SK-N-SH (cell line): Measurements from ENCODE around the gene CALCB. TPM values are rescaled to one million over a fixed set of nuclear protein-coding genes. Genes with fewer than 3 reads are reported as not detected.

Source experiments
- CTCF ChIA-PET: fragments of 300-600, 350-600 bp; formaldehyde crosslinking; extraction: SDS; loops from one replicate; lab custom pipeline; 2021; lab: Yijun Ruan, JAX
- POLR2A ChIA-PET: fragments of 350-600 bp; sonication (Branson Sonifier 250); formaldehyde crosslinking; extraction: SDS; loops from one replicate; lab custom pipeline; 2020; ENCODE audit warnings: antibody characterized with exemption, inconsistent platforms; lab: Yijun Ruan, JAX
- DNase-seq: peaks from one replicate; pipeline ENCODE4 v3.0.0; 2012
- H2AFZ ChIP-seq: fragments of 200-600 bp; sonication (generic); 2 replicates; pipeline ENCODE4 v1.8.1; 2016; ENCODE audit warnings: antibody characterized with exemption, mild to moderate bottlenecking, low read depth
- H3F3A ChIP-seq: fragments of 200-600 bp; sonication (generic); replicated peaks from 2 replicates; pipeline ENCODE3; 2016; ENCODE audit warnings: antibody characterized with exemption, mild to moderate bottlenecking; ENCODE audit not compliant: insufficient read depth
- H3K27ac ChIP-seq, 2 experiments: fragments of 200-500 bp in 1 of 2; fragments of 200-600 bp in 1 of 2; sonication (Bioruptor generic) in 1 of 2; sonication (generic), shearing (Covaris generic) in 1 of 2; 2 replicates each; pipeline versions ENCODE4 v1.5.1 to v1.6.1; 2014 to 2016; ENCODE audit warnings: low read depth in 2 of 2, inconsistent platforms in 1 of 2, low read length in 1 of 2, mild to moderate bottlenecking in 1 of 2, mixed read lengths in 1 of 2
- H3K27me3 ChIP-seq: fragments of 200-600 bp; sonication (generic), shearing (Covaris generic); 2 replicates; pipeline ENCODE4 v1.6.1; 2016; ENCODE audit warnings: mixed run types; ENCODE audit not compliant: insufficient read depth
- H3K36me3 ChIP-seq, 2 experiments: fragments of 200-500 bp in 1 of 2; fragments of 200-600 bp in 1 of 2; sonication (Bioruptor generic) in 1 of 2; sonication (generic) in 1 of 2; replicated peaks in 1 of 2; 2 replicates each; pipeline versions ENCODE3 to v1.5.1; 2014 to 2016; ENCODE audit warnings: low read length in 1 of 2, mild to moderate bottlenecking in 1 of 2; ENCODE audit not compliant: insufficient read depth in 2 of 2, control insufficient read depth in 1 of 2
- H3K4me1 ChIP-seq, 2 experiments: fragments of 200-500 bp in 1 of 2; fragments of 200-600 bp in 1 of 2; sonication (Bioruptor generic) in 1 of 2; sonication (generic), shearing (Covaris generic) in 1 of 2; 2 replicates each; pipeline versions ENCODE4 v1.5.1 to v1.6.1; 2014 to 2016; ENCODE audit warnings: low read depth in 1 of 2, low read length in 1 of 2, mixed run types in 1 of 2; ENCODE audit not compliant: insufficient read depth in 2 of 2, control insufficient read depth in 1 of 2
- H3K4me2 ChIP-seq: fragments of 200-600 bp; sonication (generic), shearing (Covaris generic); 2 replicates; pipeline ENCODE4 v1.6.1; 2017; ENCODE audit warnings: mixed run types
- H3K4me3 ChIP-seq, 2 experiments: fragments of 200-500 bp in 1 of 2; fragments of 200-600 bp in 1 of 2; sonication (Bioruptor generic) in 1 of 2; sonication (generic), shearing (Covaris generic) in 1 of 2; 2 replicates each; pipeline versions ENCODE4 v1.5.1 to v1.8.1; 2014 to 2016; ENCODE audit warnings: low read depth in 2 of 2, inconsistent platforms in 1 of 2, low read length in 1 of 2, mild to moderate bottlenecking in 1 of 2, mixed read lengths in 1 of 2, moderate library complexity in 1 of 2
- H3K79me2 ChIP-seq: fragments of 200-600 bp; sonication (generic); 2 replicates; pipeline ENCODE4 v1.8.1; 2017; ENCODE audit warnings: mild to moderate bottlenecking; ENCODE audit not compliant: insufficient read depth
- H3K9ac ChIP-seq: fragments of 200-600 bp; sonication (generic); 2 replicates; pipeline ENCODE4 v1.6.1; 2017; ENCODE audit warnings: mixed run types
- H3K9me2 ChIP-seq: fragments of 200-600 bp; sonication (generic); 2 replicates; pipeline ENCODE4 v1.6.1; 2017; ENCODE audit warnings: mixed run types
- H3K9me3 ChIP-seq: fragments of 200-600 bp; sonication (generic); 2 replicates; pipeline ENCODE4 v1.6.1; 2017; ENCODE audit warnings: mixed run types, mild to moderate bottlenecking, moderate library complexity
- H4K20me1 ChIP-seq: fragments of 200-600 bp; sonication (generic); 2 replicates; pipeline ENCODE4 v1.6.1; 2017; ENCODE audit warnings: mild to moderate bottlenecking, mixed run types; ENCODE audit not compliant: insufficient read depth
- ELF1 ChIP-seq: IDR thresholded peaks from 2 replicates; pipeline ENCODE4 v1.4.0; 2012
- EP300 ChIP-seq, 2 experiments: IDR thresholded peaks; 2 replicates each; pipeline versions ENCODE4 v1.4.0 to v1.6.1; 2012; ENCODE audit warnings: borderline replicate concordance in 1 of 2, low read depth in 1 of 2, low read length in 1 of 2
- FOSL2 ChIP-seq: IDR thresholded peaks from 2 replicates; pipeline ENCODE4 v1.4.0; 2012; ENCODE audit warnings: low read depth, mild to moderate bottlenecking, moderate library complexity, borderline replicate concordance
- GATA2 ChIP-seq: sonication (generic); formaldehyde crosslinking; IDR thresholded peaks from 2 replicates; pipeline ENCODE4 v1.5.0; 2020; ENCODE audit warnings: mild to moderate bottlenecking, missing genetic modification reagents
- NRF1 ChIP-seq: IDR thresholded peaks from 2 replicates; pipeline ENCODE4 v1.6.1; 2012; ENCODE audit warnings: low read depth, mild to moderate bottlenecking, low read length
- RAD21 ChIP-seq: IDR thresholded peaks from 2 replicates; pipeline ENCODE4 v1.6.1; 2012; ENCODE audit warnings: mild to moderate bottlenecking, low read length
- RXRA ChIP-seq: IDR thresholded peaks from 2 replicates; pipeline ENCODE4 v1.4.0; 2012; ENCODE audit warnings: low read depth, mild to moderate bottlenecking, borderline replicate concordance
- SIN3A ChIP-seq: IDR thresholded peaks from 2 replicates; pipeline ENCODE4 v1.6.1; 2012; ENCODE audit warnings: low read depth, mild to moderate bottlenecking, low read length, moderate library complexity, borderline replicate concordance
- YY1 ChIP-seq: IDR thresholded peaks from 2 replicates; pipeline ENCODE4 v1.4.0; 2012; ENCODE audit warnings: low read depth, mild to moderate bottlenecking
- WGBS: methylation state at CpG from one replicate; pipeline ENCODE4 v1.1.6; 2017; ENCODE audit warnings: low lambda C conversion rate; 5-methylcytosine and 5-hydroxymethylcytosine counted together
- polyA plus RNA-seq, 3 experiments: library from polyadenylated mRNA; depleted of rRNA; stranded (reverse); fragments of >200 nt; gene quantifications; 2 replicates each; pipeline ENCODE4 v1.2.3, GENCODE V29; 2012
- TF ChIP-seq, protein P1 (sequence below): fragments of 150-350 bp; IDR thresholded peaks from 2 replicates; pipeline ENCODE4 v1.6.1; 2017; ENCODE audit warnings: antibody characterized with exemption, low read length, low read depth, borderline replicate concordance
- TF ChIP-seq, protein P2 (sequence below): IDR thresholded peaks from 2 replicates; pipeline ENCODE4 v1.4.0; 2012; ENCODE audit warnings: low read depth, borderline replicate concordance
- TF ChIP-seq, protein P3 (sequence below): fragments of 200-600 bp; sonication (generic); IDR thresholded peaks from 2 replicates; pipeline ENCODE4 v1.6.1; 2017; ENCODE audit warnings: antibody characterized with exemption, mild to moderate bottlenecking, moderate library complexity

CALCB gene
- polyA plus RNA-seq, 1 of the 3 experiments (the other 2 are of a cell fraction), result 0.07 TPM

GRCh38 chr11:15109602-15110001 lies 36.2 kb downstream of the CALCB start:
- H3K9me2 ChIP-seq, result no peaks in the 10 kb centered on the region
- 19% methylated on average over 2 of the region's 2 CpGs for WGBS
- no peaks in the 10 kb centered on the region for H3K9me3 ChIP-seq
- no peak overlapping the region for H3K9ac ChIP-seq
- H3K79me2 ChIP-seq, result no peaks in the 10 kb centered on the region
- no peaks in the 10 kb centered on the region for H3K36me3 ChIP-seq
- no peaks in the 10 kb centered on the region for H3F3A ChIP-seq
- no peak for DNase-seq
- H2AFZ ChIP-seq, result no peak overlapping the region
- H4K20me1 ChIP-seq, result no peaks in the 10 kb centered on the region
- H3K4me1 ChIP-seq, result peaks cover 3 to 12% of the 10 kb centered on the region in 2 experiments; a peak in 2 of 4 replicates
- no peak overlapping the region for H3K27ac ChIP-seq
- H3K4me3 ChIP-seq, result no peak overlapping the region
- H3K4me2 ChIP-seq, result no peak overlapping the region
- H3K27me3 ChIP-seq, result no peaks in the 10 kb centered on the region
- ChIA-PET CTCF (interaction anchor here (1.6 to 16.9 kb wide), 4 partner anchors 8 to 202 kb away, joined by 4 to 282 read pairs (median 38); no protein-coding TSS in a partner anchor), POLR2A (no interaction called here)
- TF ChIP-seq, protein P1, sequence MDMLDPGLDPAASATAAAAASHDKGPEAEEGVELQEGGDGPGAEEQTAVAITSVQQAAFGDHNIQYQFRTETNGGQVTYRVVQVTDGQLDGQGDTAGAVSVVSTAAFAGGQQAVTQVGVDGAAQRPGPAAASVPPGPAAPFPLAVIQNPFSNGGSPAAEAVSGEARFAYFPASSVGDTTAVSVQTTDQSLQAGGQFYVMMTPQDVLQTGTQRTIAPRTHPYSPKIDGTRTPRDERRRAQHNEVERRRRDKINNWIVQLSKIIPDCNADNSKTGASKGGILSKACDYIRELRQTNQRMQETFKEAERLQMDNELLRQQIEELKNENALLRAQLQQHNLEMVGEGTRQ, result no peak
- TF ChIP-seq GATA2 (0 out of 2 replicates have a peak, but pooled peaks have one; percentile 23), FOSL2 (no peak), ELF1 (no peak), SIN3A (no peak)
- TF ChIP-seq, protein P2, sequence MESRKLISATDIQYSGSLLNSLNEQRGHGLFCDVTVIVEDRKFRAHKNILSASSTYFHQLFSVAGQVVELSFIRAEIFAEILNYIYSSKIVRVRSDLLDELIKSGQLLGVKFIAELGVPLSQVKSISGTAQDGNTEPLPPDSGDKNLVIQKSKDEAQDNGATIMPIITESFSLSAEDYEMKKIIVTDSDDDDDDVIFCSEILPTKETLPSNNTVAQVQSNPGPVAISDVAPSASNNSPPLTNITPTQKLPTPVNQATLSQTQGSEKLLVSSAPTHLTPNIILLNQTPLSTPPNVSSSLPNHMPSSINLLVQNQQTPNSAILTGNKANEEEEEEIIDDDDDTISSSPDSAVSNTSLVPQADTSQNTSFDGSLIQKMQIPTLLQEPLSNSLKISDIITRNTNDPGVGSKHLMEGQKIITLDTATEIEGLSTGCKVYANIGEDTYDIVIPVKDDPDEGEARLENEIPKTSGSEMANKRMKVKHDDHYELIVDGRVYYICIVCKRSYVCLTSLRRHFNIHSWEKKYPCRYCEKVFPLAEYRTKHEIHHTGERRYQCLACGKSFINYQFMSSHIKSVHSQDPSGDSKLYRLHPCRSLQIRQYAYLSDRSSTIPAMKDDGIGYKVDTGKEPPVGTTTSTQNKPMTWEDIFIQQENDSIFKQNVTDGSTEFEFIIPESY, result no peak
- TF ChIP-seq, protein P3, sequence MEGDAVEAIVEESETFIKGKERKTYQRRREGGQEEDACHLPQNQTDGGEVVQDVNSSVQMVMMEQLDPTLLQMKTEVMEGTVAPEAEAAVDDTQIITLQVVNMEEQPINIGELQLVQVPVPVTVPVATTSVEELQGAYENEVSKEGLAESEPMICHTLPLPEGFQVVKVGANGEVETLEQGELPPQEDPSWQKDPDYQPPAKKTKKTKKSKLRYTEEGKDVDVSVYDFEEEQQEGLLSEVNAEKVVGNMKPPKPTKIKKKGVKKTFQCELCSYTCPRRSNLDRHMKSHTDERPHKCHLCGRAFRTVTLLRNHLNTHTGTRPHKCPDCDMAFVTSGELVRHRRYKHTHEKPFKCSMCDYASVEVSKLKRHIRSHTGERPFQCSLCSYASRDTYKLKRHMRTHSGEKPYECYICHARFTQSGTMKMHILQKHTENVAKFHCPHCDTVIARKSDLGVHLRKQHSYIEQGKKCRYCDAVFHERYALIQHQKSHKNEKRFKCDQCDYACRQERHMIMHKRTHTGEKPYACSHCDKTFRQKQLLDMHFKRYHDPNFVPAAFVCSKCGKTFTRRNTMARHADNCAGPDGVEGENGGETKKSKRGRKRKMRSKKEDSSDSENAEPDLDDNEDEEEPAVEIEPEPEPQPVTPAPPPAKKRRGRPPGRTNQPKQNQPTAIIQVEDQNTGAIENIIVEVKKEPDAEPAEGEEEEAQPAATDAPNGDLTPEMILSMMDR, result no peak

DNA sequence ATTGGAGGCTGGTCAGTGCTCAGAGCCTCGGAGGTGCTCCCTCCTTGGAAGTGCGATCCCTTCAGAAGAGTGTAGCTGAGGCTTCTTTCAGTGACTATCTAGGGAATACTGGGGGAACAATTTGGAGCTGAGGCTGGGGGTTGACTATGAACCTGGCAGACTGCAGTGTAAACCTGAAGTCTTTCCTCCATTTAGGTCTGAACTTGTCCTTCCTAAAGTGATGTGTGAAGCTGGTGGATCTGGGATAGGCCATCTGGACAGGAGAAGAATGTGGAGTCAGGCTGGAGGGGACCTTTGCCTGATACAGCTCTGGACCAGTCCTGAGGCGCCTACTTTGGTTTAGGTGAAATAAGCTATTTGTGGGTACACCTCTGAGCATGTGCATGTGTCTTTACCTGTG lies 37.8 kb downstream of the CALCB start:
- Histone ChIP-seq H3K27ac (no peak overlapping the region), H3K9ac (no peak overlapping the region), H4K20me1 (no peaks in the 10 kb centered on the region), H3K9me3 (no peaks in the 10 kb centered on the region), H2AFZ (no peak overlapping the region), H3K27me3 (no peaks in the 10 kb centered on the region; the same call in 1 of the 2 replicates), H3K4me2 (no peak overlapping the region), H3F3A (no peaks in the 10 kb centered on the region), H3K79me2 (no peaks in the 10 kb centered on the region), H3K36me3 (no peaks in the 10 kb centered on the region), H3K4me3 (no peak overlapping the region), H3K4me1 (peaks cover 7 to 12% of the 10 kb centered on the region in 2 experiments; a peak in 2 of 4 replicates), H3K9me2 (no peaks in the 10 kb centered on the region)
- 38% methylated on average over 3 of the region's 3 CpGs for WGBS
- ChIA-PET CTCF (interaction anchor here (2.0 to 16.9 kb wide), 3 partner anchors 9 to 203 kb away, joined by 8 to 282 read pairs (median 67); no protein-coding TSS in a partner anchor), POLR2A (no interaction called here)
- no peak for DNase-seq
- TF ChIP-seq RXRA (no peak), YY1 (no peak), RAD21 (no peak), FOSL2 (no peak), NRF1 (no peak), EP300 (IDR thresholded peaks at IDR 0.05; ENCODE audit: borderline replicate concordance in 1 of 2, low read depth in 1 of 2, low read length in 1 of 2) (no peak)
